Stimulated activated CD4-positive, alpha-beta T cell treated with anti-CD3 and anti-CD28 coated beads, Interleukin-4, amount 100 ng/mL, for 4 hours (primary cell): ENCODE data around the gene CD274.
"Not testable (repeated sequence)": the region's sequence is repeated elsewhere in the genome, so short reads cannot be mapped to it uniquely, and the experiment has no call there.

Experiments used
- DNase-seq, 2 experiments: peaks; one replicate each; pipeline ENCODE4 v3.0.0-alpha.2; 2020

Gene CD274

GRCh38 chr9:5450359-5451091, at the start of gene CD274:
CD274 (plus strand) TSS chr9:5450542; CDS start chr9:5456114, 5,572 bp downstream.
- peak; percentile 78 to 88 for DNase-seq

DNA sequence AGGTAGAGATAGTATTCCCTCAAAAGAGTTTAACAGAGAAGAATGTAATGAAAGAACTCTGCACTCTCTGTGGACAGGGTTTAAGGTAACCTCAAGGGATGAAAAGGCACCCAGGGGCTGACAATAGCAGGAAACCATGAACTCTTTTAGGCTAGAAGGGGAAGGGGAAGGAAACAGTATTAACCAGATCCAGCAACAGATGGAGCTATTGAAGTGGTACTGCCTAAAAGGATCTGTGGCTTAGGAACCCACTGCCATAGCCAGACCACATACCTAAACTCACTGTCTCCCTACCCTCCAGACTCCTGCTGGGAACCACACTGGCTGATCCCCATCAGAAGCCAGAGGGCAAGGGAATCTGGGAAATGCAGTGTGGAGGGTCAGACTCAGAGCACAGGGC, 48.1 kb upstream of the CD274 start:
- DNase-seq = no peak

GRCh38 chr9:5408596-5408995, 41.7 kb upstream of the CD274 start:
- no peak for DNase-seq

GRCh38 chr9:5416953-5417352, 33.4 kb upstream of the CD274 start:
- DNase-seq = no peak

DNA sequence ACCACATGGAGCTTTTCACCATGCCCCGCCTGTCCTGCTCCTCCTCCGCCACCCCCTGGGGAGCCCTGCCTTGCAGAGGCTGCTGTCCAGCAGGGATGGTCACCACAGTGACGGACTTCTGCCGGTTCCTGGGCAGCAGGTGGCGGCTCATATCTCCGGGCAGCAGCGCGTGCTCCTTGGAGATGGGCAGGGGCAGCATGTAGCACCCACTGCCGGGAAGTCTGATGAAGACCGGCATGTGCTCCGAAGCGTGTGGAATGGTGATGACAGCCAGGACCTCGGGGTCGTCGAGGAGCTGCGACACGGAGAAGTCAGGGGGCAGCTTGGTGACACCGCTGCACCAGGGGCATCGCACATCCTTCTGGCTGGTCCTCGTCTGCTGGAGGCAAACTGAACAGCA, 31.9 kb upstream of the CD274 start:
- no peak for DNase-seq

DNA sequence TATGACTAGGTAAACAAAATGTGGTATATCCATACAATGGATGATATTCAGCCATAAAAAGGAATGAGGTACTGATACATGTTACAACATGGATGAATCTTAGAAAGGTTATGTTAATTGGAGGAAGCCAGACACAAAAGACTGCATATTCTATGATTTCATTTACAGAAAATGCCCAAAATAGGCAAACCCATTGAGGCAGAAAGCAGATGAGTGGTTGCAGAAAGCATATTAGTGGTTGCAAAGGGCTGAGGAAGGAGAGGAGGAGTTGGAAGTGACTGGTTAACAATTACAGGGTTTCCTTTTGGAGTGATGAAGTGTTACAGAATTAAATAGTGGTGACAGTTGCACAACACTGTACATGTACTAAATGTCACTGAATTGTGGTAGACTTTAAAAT, 30.4 kb upstream of the CD274 start:
- DNase-seq = no peak

DNA sequence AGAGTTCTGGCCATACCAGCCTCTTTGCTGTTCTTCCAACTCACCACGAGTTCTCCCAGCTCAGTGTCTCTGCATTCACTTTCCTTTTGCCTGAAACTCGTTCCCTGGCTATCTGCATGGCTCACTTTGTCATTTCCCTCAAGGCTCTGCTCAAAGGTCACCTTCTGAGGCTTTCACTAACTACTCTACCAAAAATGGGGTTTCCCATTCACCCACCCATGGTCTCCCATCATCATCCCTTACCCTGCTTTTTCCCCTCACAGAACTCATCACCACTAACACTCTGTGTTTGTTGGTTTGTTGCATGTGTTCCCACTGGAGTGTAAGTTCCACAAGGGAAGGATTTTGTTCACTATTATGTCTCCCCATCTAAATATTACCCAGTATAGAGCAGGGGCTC, 29.2 kb upstream of the CD274 start:
- no peak for DNase-seq

DNA sequence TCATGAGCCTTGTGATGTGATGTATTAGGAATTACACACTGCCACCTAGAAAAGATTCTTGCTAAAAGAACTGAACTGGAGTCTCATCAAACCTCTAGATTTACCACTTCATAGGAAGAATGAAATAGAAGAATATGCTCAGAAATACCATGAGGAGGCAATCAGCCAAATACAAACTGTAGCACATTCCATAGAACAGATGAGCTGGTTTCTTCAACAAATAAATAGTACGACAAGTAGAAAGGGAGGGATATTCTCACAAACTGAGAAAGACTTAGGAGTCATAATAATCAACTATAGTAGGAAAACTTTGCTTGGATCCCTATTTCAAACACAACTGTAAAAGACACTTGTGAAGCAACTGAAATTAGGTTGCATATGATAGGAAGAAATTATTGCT, 28.1 kb upstream of the CD274 start:
- no peak for DNase-seq

DNA sequence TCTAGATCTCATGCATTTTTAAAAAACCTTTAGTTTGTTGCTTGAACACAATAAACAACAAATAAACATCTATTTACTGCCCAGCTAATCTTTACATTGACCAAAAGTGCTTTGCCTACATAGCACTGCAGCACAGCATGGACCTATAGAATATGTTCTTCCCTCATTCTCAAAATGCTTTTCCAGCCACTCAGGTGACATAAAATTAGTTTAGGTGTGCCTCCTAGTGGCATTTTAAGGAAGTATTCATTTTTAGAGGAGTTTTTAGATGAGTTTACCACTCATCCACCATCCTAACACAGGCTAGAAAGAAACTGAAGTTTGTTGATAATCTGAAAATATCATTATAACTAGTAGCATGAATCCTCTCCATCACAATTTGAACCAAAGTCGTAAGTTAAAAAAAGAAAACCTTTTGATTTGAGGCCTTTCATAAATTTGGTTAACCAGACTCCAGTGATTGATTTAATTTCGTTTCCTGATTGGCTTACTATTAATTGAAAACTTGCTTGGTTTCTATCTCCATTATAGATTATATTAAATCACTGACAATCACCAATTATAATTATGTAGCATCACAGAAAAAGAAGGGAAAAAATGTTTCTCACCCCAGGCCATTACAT, 25.2 kb upstream of the CD274 start:
- DNase-seq = no peak

GRCh38 chr9:5427005-5427404, 23.3 kb upstream of the CD274 start:
- DNase-seq = no peak

DNA sequence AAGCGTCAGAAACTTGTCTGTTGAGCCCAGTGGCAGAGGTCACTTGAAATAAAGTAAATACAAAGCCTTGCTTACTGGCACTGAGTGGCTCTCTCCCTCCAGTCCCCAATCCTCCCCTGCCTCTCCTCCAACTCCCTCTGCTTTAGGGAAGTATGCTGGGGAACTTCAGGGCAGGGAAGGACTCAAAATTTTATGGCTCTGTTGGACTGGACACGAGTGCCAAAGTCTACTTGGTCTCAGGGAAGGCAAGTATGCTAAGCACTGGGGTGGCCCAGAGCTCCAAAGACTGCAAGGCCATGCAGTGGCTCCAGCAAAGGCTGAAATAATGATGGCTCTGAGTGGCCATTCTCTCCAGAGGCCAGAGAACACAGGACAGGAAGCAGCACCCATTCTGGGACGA, 22.2 kb upstream of the CD274 start:
- no peak for DNase-seq

DNA sequence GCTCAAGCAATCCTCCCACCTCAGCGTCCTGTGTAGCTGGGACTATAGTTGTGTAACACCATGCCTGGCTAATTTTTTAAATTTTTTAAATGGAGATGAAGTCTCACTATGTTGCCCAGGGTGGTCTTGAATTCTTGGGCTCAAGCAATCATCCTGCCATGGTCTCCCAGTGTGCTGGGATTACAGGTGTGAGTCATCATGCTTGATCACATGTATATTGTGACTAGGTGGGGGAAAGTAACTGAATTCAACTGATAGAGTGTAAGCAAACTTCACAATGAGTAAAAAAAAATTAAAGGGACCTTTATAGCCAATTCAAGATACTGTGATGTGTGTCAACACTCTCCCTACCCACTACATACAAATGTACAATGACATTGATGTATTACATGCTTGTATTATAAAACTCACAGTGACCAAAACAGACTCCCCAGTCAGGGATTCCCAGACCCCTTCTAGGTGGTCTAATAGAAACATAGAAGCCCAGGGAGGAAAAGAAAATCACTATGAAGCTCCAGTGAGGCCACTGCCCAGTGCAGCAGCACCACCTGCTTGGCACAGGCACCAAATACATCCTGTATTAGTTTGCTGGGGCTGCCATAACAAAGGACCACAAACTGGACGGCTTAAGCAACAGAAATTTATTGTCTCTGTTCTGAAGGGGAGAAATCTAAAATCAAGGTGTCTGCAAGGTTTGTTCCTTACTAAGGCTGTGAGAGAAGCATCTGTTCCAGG, 21.4 kb upstream of the CD274 start:
- no peak for DNase-seq

GRCh38 chr9:5429873-5430564, 20.3 kb upstream of the CD274 start:
- no peak for DNase-seq

GRCh38 chr9:5430912-5431311, 19.4 kb upstream of the CD274 start:
- no peak for DNase-seq

- not testable (repeated sequence) for DNase-seq
Measured at GRCh38 chr9:5432890-5433289, 17.5 kb upstream of the CD274 start.

- DNase-seq = not testable (repeated sequence)
Measured at GRCh38 chr9:5433328-5433727, 17.0 kb upstream of the CD274 start.

DNA sequence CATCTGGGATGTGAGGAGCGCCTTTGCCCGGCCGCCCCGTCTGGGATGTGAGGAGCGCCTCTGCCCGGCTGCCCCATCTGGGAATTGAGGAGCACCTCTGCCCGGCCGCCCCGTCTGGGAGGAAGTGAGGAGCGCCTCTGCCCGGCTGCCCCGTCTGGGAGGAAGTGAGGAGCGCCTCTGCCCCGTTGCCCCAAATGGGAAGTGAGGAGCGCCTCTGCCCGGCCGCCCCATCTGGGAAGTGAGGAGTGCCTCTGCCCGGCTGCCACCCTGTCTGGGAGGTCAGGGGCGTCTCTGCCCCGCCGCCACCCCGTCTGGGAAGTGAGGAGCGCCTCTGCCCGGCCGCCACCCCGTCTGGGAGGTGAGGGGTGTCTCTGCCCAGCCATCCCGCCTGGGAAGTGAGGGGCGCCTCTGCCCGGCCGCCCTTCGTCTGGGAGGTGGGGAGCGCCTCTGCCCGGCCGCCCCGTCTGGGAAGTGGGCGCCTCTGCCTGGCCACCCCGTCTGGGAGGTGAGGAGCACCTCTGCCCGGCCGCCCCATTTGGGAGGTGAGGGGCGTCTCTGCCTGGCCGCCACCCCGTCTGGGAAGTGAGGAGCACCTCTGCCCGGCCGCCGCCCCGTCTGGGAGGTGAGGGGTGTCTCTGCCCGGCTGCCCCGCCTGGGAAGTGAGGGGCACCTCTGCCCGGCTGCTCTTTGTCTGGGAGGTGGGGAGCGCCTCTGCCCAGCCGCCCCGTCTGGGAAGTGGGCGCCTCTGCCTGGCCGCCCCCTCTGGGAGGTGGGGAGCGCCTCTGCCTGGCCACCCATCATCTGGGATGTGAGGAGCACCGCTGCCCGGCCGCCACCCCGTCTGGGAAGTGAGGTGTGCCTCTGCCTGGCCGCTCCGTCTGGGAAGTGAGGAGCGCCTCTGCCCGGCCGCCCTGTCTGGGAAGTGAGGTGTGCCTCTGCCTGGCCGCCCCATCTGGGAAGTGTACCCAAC, 16.2 kb upstream of the CD274 start:
- DNase-seq = not testable (repeated sequence)

- no peak for DNase-seq
Measured at GRCh38 chr9:5435912-5436311, 14.4 kb upstream of the CD274 start.

DNA sequence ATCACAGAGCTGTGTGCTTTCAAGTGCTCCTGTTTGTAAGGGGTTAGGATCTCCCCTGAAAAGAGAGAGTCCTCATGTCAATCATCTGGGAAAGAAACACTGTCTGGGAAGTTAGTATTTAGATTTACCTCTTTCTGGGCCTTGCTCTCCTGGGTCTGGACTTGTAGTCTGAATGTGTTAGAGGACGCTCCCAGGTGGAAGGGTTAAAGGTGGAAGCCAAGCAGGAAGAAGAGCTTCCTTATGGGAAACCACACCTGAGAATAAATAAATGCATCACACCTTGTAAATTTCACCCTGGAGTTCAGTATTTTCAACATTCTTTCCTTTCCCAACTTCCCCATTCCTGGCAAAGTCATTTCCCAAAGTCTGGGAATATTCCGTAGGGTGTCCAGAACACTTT, 13.9 kb upstream of the CD274 start:
- DNase-seq = no peak

GRCh38 chr9:5437254-5438216, 12.8 kb upstream of the CD274 start, which contains the start of gene PLGRKT:
PLGRKT (minus strand) TSS chr9:5437925; CDS start chr9:5431977, 5,948 bp downstream.
- peak; percentile 82 to 90 for DNase-seq
